ENCODE data around the gene HHEX. TPM values are rescaled to one million over a fixed set of nuclear protein-coding genes. Genes with fewer than 3 reads are reported as not detected.

HHEX gene
- total and polyA plus RNA-seq, 2 of the 4 experiments (the other 2 are of a cell fraction), result 2.3 to 7.7 TPM

DNA sequence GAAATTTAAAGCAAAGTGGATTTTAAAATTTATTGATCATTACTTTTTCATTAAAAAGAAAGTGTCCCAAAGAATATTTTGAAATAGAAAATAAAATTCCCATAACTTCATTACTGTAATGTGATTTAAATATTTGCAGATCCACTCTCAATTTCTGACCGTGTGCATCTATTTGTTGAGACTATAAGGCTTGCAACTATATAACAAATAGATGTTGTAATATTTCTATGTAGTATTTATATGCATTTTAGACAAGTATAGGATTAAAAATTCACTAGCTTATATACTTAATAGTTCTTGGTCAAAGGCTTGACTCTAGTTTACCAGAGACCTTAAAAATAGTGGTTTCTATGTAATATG lies 3.8 kb downstream of the HHEX start:
- no CpG with 5 or more reads among the region's 1 CpG for WGBS, 2 experiments (ENCODE audit: extremely low coverage in 2 of 2, insufficient read length in 1 of 2)
- H2AK9ac ChIP-seq (replicated peaks; ENCODE audit: low read depth, low read length, poor library complexity), result no peak overlapping the region
- no peak overlapping the region for H4K91ac ChIP-seq (ENCODE audit: insufficient read depth, low read depth, low read length)
- no peak overlapping the region for H3K56ac ChIP-seq (ENCODE audit: extremely low read depth, insufficient read depth, low read length)
- H3K27me3 ChIP-seq (ENCODE audit: control insufficient read depth, insufficient read depth, low read length), result no peaks in the 10 kb centered on the region
- no peak for TF ChIP-seq CTCF (conservative IDR thresholded peaks at IDR 0.05; ENCODE audit: low read depth, low read length)
- no peak for TF ChIP-seq MAZ (IDR thresholded peaks at IDR 0.05; ENCODE audit: borderline replicate concordance, low read depth, low read length)
- TF ChIP-seq, protein P1, sequence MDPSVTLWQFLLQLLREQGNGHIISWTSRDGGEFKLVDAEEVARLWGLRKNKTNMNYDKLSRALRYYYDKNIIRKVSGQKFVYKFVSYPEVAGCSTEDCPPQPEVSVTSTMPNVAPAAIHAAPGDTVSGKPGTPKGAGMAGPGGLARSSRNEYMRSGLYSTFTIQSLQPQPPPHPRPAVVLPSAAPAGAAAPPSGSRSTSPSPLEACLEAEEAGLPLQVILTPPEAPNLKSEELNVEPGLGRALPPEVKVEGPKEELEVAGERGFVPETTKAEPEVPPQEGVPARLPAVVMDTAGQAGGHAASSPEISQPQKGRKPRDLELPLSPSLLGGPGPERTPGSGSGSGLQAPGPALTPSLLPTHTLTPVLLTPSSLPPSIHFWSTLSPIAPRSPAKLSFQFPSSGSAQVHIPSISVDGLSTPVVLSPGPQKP (IDR thresholded peaks at IDR 0.05; ENCODE audit: borderline replicate concordance, low read depth, low read length), result no peak
- no peak for TF ChIP-seq POLR2A (IDR thresholded peaks at IDR 0.05; ENCODE audit: low read depth, low read length)
- TF ChIP-seq RFX5 (IDR thresholded peaks at IDR 0.05; ENCODE audit: low read depth, low read length), result no peak
- no peak for TF ChIP-seq BHLHE40 (IDR thresholded peaks at IDR 0.05; ENCODE audit: low read depth, low read length)
- no peak for TF ChIP-seq RAD21 (IDR thresholded peaks at IDR 0.05; ENCODE audit: low read length)
- no peak for TF ChIP-seq RCOR1 (IDR thresholded peaks at IDR 0.05; ENCODE audit: insufficient replicate concordance, low read length)
- no peak for TF ChIP-seq MXI1 (IDR thresholded peaks at IDR 0.05; ENCODE audit: borderline replicate concordance, low read depth, low read length)
- no peak for TF ChIP-seq CHD1 (IDR thresholded peaks at IDR 0.05; ENCODE audit: low read depth, low read length)
- no peak for TF ChIP-seq NFE2L2 (IDR thresholded peaks at IDR 0.05; ENCODE audit: low read depth, low read length)
- no peak for TF ChIP-seq CEBPB (IDR thresholded peaks at IDR 0.05; ENCODE audit: low read depth, low read length)
- no peak for TF ChIP-seq FOS (IDR thresholded peaks at IDR 0.05; ENCODE audit: low read depth, low read length)
- no peak for TF ChIP-seq MAFK (IDR thresholded peaks at IDR 0.05; ENCODE audit: low read depth, low read length)
- TF ChIP-seq USF2 (IDR thresholded peaks at IDR 0.05; ENCODE audit: low read depth, low read length), result no peak
- TF ChIP-seq SMC3 (IDR thresholded peaks at IDR 0.05; ENCODE audit: low read depth, low read length), result no peak
- peaks cover 27% of the 10 kb centered on the region for H3K4me1 ChIP-seq (ENCODE audit: control insufficient read depth, insufficient read depth, low read length)
- no peak overlapping the region for H4K8ac ChIP-seq (ENCODE audit: low read depth in 2 of 2, low read length in 2 of 2)
- DNase-seq (no peak), ATAC-seq (ENCODE audit: low read depth) (no peak)
- no TSS peak for BruUV-seq (replicated peaks)
- no peak overlapping the region for H3K4me3 ChIP-seq (ENCODE audit: insufficient read depth, low read depth, low read length)
- H2BK120ac ChIP-seq (ENCODE audit: low read depth, low read length), result no peak overlapping the region
- 0 out of 2 replicates have a peak, but pooled peaks cover 3% of the 10 kb centered on the region for H4K20me1 ChIP-seq (ENCODE audit: insufficient read depth, low read length)
- dilution Hi-C loops (cut with HindIII; ENCODE audit: low sequenced_read_pairs, unreplicated experiment), result no loop called here
- no peak overlapping the region for H3K27ac ChIP-seq (ENCODE audit: insufficient read depth, low read length)
- H3K9me1 ChIP-seq (ENCODE audit: insufficient read depth, low read length), result peaks cover 5% of the 10 kb centered on the region; the same call in 1 of the 2 replicates
- no peak overlapping the region for H4K5ac ChIP-seq (ENCODE audit: low read depth, low read length)
- H2BK15ac ChIP-seq (ENCODE audit: low read depth, low read length), result no peak overlapping the region
- no peak overlapping the region for H3K23ac ChIP-seq (ENCODE audit: low read depth, low read length)
- CTCF ChIA-PET, result no interaction called here
- peaks cover 12 to 45% of the 10 kb centered on the region in 2 experiments; a peak in 3 of 4 replicates for H3K79me1 ChIP-seq (ENCODE audit: low read depth in 1 of 2, low read length in 2 of 2)
- H2AK5ac ChIP-seq (ENCODE audit: low read depth, low read length), result no peak overlapping the region
- POLR2A ChIA-PET (ENCODE audit: unreplicated experiment), result no interaction called here
- intact Hi-C loops (cut with micrococcal nuclease), result loop anchor here (5.0 kb wide), 1 partner anchor 129 kb away; no protein-coding TSS in a partner anchor
- in situ Hi-C loops (cut with MboI; ENCODE audit: low sequenced_read_pairs), result no loop called here
- H2BK20ac ChIP-seq (ENCODE audit: low read depth, low read length), result no peak overlapping the region
- no peak overlapping the region for H3K9ac ChIP-seq (ENCODE audit: low read depth, low read length)
- H2AFZ ChIP-seq (replicated peaks; ENCODE audit: low read length, poor library complexity), result no peak overlapping the region
- H2BK5ac ChIP-seq (ENCODE audit: low read depth, low read length, poor library complexity, severe bottlenecking), result no peak overlapping the region
- H3K18ac ChIP-seq (ENCODE audit: low read depth, low read length), result no peak overlapping the region
- H3K36me3 ChIP-seq (ENCODE audit: control insufficient read depth, insufficient read depth, low read length), result peaks cover 9% of the 10 kb centered on the region
- no peak overlapping the region for H3K14ac ChIP-seq (replicated peaks; ENCODE audit: low read depth, low read length)
- H3K9me3 ChIP-seq (ENCODE audit: control insufficient read depth, insufficient read depth, low read length), result no peaks in the 10 kb centered on the region
- H3K4ac ChIP-seq (ENCODE audit: low read depth, low read length), result no peak overlapping the region
- H3K4me2 ChIP-seq (ENCODE audit: low read depth, low read length), result no peak overlapping the region
